Measurements from ENCODE around the gene TMEM150A. TPM values are rescaled to one million over a fixed set of nuclear protein-coding genes. Genes with fewer than 3 reads are reported as not detected.

The TMEM150A gene
- total and polyA plus RNA-seq, 2 of the 13 experiments (the other 11 are each of a cell fraction or from before 2014, with no cell fraction given): 30.1 to 70.4 TPM

DNA sequence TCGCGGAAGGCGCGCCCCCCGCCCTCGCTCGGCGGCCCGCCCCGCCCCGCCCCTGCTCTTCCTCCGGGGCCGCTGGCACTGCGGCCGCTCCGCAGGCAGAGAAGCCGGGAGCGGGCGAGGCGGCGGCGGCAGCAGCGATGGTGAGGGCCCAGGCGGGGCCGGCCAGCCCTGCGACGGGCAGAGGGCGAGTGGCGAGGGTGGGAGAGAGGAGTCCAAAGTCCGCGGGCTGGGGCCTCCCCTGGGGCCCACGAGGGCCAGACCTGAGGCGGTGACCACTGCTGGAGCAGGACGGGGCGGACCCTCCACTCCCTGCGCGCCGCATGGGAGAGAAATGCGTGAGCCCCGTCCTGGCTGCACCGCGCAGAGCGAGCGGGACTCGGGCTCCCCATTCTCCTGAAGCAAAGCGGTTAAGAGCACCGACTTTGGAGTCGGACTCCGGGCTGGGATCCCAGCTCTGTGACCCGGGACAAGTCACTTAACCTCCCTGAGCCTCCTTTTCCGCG, 18.1 kb downstream of the TMEM150A start, which contains the start of gene VAMP5 (continued):
- peak; percentile 99 for TF ChIP-seq UBTF (CRISPR knock-in tag; IDR thresholded peaks at IDR 0.05)
- no peak for TF ChIP-seq HCFC1 (IDR thresholded peaks at IDR 0.05; ENCODE audit: low read depth, low read length)
- no peak for TF ChIP-seq CREB1 (IDR thresholded peaks at IDR 0.05)
- no peak for TF ChIP-seq CREB1 (CRISPR knock-in tag; IDR thresholded peaks at IDR 0.05)
- no peak; the same call in none of the 2 replicates for TF ChIP-seq TSC22D2 (CRISPR knock-in tag; IDR thresholded peaks at IDR 0.05; ENCODE audit: borderline replicate concordance)
- TF ChIP-seq ZSCAN29 (CRISPR knock-in tag; conservative IDR thresholded peaks at IDR 0.05): no peak; the same call in 1 of the 2 replicates
- no peak; the same call in 1 of the 2 replicates for TF ChIP-seq TEF (CRISPR knock-in tag; IDR thresholded peaks at IDR 0.05)
- TF ChIP-seq ETV6 (CRISPR knock-in tag; conservative IDR thresholded peaks at IDR 0.05): peak; percentile 75; the same call in 1 of the 2 replicates
- TF ChIP-seq ESRRA (CRISPR knock-in tag; IDR thresholded peaks at IDR 0.05; ENCODE audit: low read depth): peak; percentile 79
- peak; percentile 98 for TF ChIP-seq MYC (CRISPR knock-in tag; IDR thresholded peaks at IDR 0.05; ENCODE audit: borderline replicate concordance)
- no peak for TF ChIP-seq HMG20B (CRISPR knock-in tag; conservative IDR thresholded peaks at IDR 0.05)
- TF ChIP-seq CHD2 (IDR thresholded peaks at IDR 0.05; ENCODE audit: low read depth, low read length): no peak
- TF ChIP-seq, protein P1, sequence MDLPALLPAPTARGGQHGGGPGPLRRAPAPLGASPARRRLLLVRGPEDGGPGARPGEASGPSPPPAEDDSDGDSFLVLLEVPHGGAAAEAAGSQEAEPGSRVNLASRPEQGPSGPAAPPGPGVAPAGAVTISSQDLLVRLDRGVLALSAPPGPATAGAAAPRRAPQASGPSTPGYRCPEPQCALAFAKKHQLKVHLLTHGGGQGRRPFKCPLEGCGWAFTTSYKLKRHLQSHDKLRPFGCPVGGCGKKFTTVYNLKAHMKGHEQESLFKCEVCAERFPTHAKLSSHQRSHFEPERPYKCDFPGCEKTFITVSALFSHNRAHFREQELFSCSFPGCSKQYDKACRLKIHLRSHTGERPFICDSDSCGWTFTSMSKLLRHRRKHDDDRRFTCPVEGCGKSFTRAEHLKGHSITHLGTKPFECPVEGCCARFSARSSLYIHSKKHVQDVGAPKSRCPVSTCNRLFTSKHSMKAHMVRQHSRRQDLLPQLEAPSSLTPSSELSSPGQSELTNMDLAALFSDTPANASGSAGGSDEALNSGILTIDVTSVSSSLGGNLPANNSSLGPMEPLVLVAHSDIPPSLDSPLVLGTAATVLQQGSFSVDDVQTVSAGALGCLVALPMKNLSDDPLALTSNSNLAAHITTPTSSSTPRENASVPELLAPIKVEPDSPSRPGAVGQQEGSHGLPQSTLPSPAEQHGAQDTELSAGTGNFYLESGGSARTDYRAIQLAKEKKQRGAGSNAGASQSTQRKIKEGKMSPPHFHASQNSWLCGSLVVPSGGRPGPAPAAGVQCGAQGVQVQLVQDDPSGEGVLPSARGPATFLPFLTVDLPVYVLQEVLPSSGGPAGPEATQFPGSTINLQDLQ (CRISPR knock-in tag; IDR thresholded peaks at IDR 0.05): peak; percentile 76; the same call in 1 of the 2 replicates
- no peak; the same call in 1 of the 2 replicates for TF ChIP-seq ZNF816 (CRISPR knock-in tag; IDR thresholded peaks at IDR 0.05; ENCODE audit: borderline replicate concordance)
- TF ChIP-seq U2AF2 (IDR thresholded peaks at IDR 0.05; ENCODE audit: low read depth, low read length): no peak
- TF ChIP-seq, protein P2, sequence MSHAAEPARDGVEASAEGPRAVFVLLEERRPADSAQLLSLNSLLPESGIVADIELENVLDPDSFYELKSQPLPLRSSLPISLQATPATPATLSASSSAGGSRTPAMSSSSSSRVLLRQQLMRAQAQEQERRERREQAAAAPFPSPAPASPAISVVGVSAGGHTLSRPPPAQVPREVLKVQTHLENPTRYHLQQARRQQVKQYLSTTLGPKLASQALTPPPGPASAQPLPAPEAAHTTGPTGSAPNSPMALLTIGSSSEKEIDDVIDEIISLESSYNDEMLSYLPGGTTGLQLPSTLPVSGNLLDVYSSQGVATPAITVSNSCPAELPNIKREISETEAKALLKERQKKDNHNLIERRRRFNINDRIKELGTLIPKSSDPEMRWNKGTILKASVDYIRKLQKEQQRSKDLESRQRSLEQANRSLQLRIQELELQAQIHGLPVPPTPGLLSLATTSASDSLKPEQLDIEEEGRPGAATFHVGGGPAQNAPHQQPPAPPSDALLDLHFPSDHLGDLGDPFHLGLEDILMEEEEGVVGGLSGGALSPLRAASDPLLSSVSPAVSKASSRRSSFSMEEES (CRISPR knock-in tag; IDR thresholded peaks at IDR 0.05): peak; percentile 40; the same call in 1 of the 2 replicates
- 0 out of 2 replicates have a peak, but pooled peaks have one; percentile 75 for TF ChIP-seq SATB2 (CRISPR knock-in tag; IDR thresholded peaks at IDR 0.05)
- TF ChIP-seq, protein P3, sequence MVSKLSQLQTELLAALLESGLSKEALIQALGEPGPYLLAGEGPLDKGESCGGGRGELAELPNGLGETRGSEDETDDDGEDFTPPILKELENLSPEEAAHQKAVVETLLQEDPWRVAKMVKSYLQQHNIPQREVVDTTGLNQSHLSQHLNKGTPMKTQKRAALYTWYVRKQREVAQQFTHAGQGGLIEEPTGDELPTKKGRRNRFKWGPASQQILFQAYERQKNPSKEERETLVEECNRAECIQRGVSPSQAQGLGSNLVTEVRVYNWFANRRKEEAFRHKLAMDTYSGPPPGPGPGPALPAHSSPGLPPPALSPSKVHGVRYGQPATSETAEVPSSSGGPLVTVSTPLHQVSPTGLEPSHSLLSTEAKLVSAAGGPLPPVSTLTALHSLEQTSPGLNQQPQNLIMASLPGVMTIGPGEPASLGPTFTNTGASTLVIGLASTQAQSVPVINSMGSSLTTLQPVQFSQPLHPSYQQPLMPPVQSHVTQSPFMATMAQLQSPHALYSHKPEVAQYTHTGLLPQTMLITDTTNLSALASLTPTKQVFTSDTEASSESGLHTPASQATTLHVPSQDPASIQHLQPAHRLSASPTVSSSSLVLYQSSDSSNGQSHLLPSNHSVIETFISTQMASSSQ (IDR thresholded peaks at IDR 0.05; ENCODE audit: low read depth): no peak
- TF ChIP-seq, protein P3 (CRISPR knock-in tag; IDR thresholded peaks at IDR 0.05; ENCODE audit: borderline replicate concordance): peak; percentile 65; the same call in 1 of the 2 replicates
